Gastroesophageal sphincter (tissue), 4 donors: ENCODE results near the gene TSEN34. TPM values are rescaled to one million over a fixed set of nuclear protein-coding genes. Genes with fewer than 3 reads are reported as not detected.

Source experiments
- ATAC-seq: fragments of 150-250 bp; one replicate; pipeline ENCODE4 v1.9.1; 2016; ENCODE audit warnings: mild to moderate bottlenecking, moderate library complexity
- H3K27ac ChIP-seq, 4 donors: fragments of 200-600 bp; sonication (generic) in 3 of 4; 1 replicate in 3 of 4; 2 replicates in 1 of 4; pipeline ENCODE4 v1.5.1; 2016 to 2019
- H3K27me3 ChIP-seq: fragments of 200-600 bp; sonication (generic); one replicate; pipeline ENCODE4 v1.5.1; 2019
- H3K36me3 ChIP-seq, 2 donors: fragments of 200-600 bp; sonication (generic); one replicate each; pipeline ENCODE4 v1.5.1; 2019; ENCODE audit warnings: control low read depth in 1 of 2
- H3K4me1 ChIP-seq, 3 donors: fragments of 200-600 bp; sonication (generic); 1 replicate in 2 of 3; 2 replicates in 1 of 3; pipeline ENCODE4 v1.5.1; 2016 to 2019; ENCODE audit warnings: control low read depth in 2 of 3
- H3K4me3 ChIP-seq, 2 donors: fragments of 200-600 bp; sonication (generic); one replicate each; pipeline ENCODE4 v1.5.1; 2019; ENCODE audit warnings: mild to moderate bottlenecking in 1 of 2, moderate library complexity in 1 of 2
- H3K9me3 ChIP-seq, 3 donors: fragments of 200-600 bp; sonication (generic); one replicate each; pipeline ENCODE4 v1.5.1; 2017 to 2019; ENCODE audit warnings: control low read depth in 2 of 3
- EP300 ChIP-seq: sonication (generic); formaldehyde crosslinking; IDR thresholded peaks from one replicate; pipeline ENCODE4 v1.6.1; 2017; ENCODE audit warnings: antibody characterized with exemption, mild to moderate bottlenecking
- POLR2A ChIP-seq, 2 donors: fragments of 450-650 bp; IDR thresholded peaks; one replicate each; pipeline ENCODE4 v1.6.1; 2017; ENCODE audit warnings: antibody characterized with exemption in 2 of 2, mild to moderate bottlenecking in 2 of 2, moderate library complexity in 1 of 2
- POLR2AphosphoS5 ChIP-seq: sonication (generic); formaldehyde crosslinking; IDR thresholded peaks from one replicate; pipeline ENCODE4 v1.6.1; 2017; ENCODE audit warnings: antibody characterized with exemption
- WGBS, 2 donors: methylation state at CpG; one replicate each; pipeline ENCODE4 v1.1.5; 2018; ENCODE audit warnings: low coverage in 1 of 2; 5-methylcytosine and 5-hydroxymethylcytosine counted together
- total RNA-seq, 4 donors: library from RNA; depleted of rRNA; stranded (reverse); fragments of >200 nt; gene quantifications; one replicate each; pipeline ENCODE4 v1.1.0, GENCODE V29; 2016
- TF ChIP-seq, protein P1 (sequence below), 4 experiments: fragments of 200-600 bp in 2 of 4; fragments of 450-650 bp in 2 of 4; sonication (generic) in 1 of 4; IDR thresholded peaks; one replicate each; pipeline ENCODE4 v1.5.1; 2017 to 2019; ENCODE audit warnings: antibody characterized with exemption in 4 of 4, mild to moderate bottlenecking in 2 of 4, moderate library complexity in 2 of 4

TSEN34 gene
- total RNA-seq, 4 donors from 2014 or later = 57.4 to 73.2 (median 69.8) TPM

DNA sequence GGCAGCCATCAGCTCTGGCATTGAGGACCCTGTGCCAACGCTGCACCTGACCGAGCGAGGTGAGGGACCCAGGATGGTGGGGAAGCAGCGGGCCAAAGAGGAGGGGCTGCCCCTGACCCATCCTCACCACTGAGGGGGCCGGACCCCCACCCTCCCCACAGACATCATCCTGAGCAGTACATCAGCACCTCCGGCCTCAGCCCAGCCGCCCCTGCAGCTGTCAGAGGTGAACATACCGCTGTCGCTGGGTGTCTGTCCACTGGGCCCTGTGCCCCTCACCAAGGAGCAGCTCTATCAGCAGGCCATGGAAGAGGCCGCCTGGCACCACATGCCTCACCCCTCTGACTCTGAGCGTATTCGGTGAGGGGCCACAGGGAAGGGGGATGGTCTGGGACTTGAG is 38.8 kb upstream of the TSEN34 start:
- Histone ChIP-seq H3K27ac (peak overlapping the region in 1 of 4 donors; percentile 33), H3K4me1 (peaks cover 0 to 25% (median 7%) of the 10 kb centered on the region in 3 donors), H3K27me3 (no peaks in the 10 kb centered on the region), H3K4me3 (no peak overlapping the region), H3K9me3 (no peaks in the 10 kb centered on the region), H3K36me3 (peaks cover 0 to 100% of the 10 kb centered on the region in 2 donors)
- WGBS, 2 donors = no CpG with 5 or more reads among the region's 12 CpGs
- TF ChIP-seq, protein P1, sequence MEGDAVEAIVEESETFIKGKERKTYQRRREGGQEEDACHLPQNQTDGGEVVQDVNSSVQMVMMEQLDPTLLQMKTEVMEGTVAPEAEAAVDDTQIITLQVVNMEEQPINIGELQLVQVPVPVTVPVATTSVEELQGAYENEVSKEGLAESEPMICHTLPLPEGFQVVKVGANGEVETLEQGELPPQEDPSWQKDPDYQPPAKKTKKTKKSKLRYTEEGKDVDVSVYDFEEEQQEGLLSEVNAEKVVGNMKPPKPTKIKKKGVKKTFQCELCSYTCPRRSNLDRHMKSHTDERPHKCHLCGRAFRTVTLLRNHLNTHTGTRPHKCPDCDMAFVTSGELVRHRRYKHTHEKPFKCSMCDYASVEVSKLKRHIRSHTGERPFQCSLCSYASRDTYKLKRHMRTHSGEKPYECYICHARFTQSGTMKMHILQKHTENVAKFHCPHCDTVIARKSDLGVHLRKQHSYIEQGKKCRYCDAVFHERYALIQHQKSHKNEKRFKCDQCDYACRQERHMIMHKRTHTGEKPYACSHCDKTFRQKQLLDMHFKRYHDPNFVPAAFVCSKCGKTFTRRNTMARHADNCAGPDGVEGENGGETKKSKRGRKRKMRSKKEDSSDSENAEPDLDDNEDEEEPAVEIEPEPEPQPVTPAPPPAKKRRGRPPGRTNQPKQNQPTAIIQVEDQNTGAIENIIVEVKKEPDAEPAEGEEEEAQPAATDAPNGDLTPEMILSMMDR (IDR thresholded peaks at IDR 0.05) = no peak
- TF ChIP-seq EP300 = no peak
- TF ChIP-seq POLR2A (IDR thresholded peaks at IDR 0.05) = no peak
- ATAC-seq = no peak

DNA sequence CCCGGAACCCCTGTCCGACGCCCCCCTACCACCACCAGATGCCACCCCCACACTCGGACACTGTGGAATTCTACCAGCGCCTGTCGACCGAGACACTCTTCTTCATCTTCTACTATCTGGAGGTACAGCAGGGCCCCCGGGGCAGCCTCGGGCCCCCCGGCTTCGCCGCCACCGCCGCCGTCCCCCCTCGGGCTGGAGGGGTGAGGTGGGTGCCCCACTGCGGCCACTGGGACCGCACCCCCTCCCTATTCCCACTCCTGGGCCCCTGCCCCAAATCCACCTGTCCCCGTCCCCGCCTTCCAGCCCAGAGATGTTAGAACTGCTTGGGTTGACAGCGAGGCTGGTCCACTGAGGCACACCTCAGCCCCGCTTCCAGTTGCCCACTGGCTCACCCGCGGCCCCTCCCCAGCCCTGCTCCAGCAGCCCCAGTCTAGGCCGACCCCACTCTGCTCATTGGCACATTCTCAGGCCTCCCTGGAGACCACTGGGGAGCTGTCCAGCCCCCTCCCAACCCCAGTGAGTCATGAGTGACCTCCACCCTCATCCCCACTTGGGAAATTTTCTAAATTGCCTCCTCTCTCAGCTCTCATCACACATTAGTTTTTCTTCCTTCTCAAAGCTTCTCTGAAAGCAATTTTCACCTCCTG is 38.1 kb upstream of the TSEN34 start:
- H3K36me3 ChIP-seq = peaks cover 0 to 100% of the 10 kb centered on the region in 2 donors

DNA sequence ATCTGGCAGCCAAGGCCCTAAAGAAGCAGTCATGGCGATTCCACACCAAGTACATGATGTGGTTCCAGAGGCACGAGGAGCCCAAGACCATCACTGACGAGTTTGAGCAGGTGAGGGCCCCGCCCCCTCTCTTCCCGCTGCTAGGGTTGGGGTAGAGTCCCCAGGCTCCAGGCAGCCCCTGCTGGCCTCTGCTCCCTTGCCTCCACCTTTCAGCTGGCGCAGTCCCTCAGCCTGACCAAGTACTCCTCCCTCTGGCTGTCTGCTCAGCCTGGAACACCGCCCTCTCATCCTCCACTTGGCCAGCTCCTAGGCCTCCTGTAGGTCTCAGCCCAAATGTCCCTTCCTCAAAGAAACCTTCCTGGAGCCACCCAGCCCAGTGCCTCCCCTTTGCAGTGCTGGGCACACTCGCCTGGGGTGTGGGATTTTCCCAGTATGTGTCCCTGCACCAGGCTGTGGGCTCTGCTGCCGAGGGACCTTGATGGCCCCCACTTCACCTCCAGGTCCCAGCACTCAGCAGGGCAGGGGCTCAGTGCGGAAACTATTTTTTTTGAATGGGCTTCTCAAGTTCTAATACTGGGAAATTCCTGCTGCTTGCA is 37.3 kb upstream of the TSEN34 start:
- Histone ChIP-seq H3K4me1 (peaks cover 0 to 26% (median 8%) of the 10 kb centered on the region in 3 donors), H3K27me3 (no peaks in the 10 kb centered on the region), H3K4me3 (no peak overlapping the region), H3K36me3 (peaks cover 0 to 94% of the 10 kb centered on the region in 2 donors), H3K9me3 (no peaks in the 10 kb centered on the region), H3K27ac (peak overlapping the region in 3 of 4 donors; percentile 33 to 54 (median 45))
- 58 to 100% methylated on average over 1 to 3 of the region's 10 CpGs for WGBS, 2 donors
- no peak for ATAC-seq
- TF ChIP-seq, protein P1 (IDR thresholded peaks at IDR 0.05) = no peak

More for the DNA sequence above, 38.1 kb upstream of the TSEN34 start:
- peak; percentile 48 for ATAC-seq
- TF ChIP-seq, protein P1 (IDR thresholded peaks at IDR 0.05) = no peak
- no peak for TF ChIP-seq POLR2AphosphoS5
- TF ChIP-seq EP300 = no peak
- TF ChIP-seq POLR2A (IDR thresholded peaks at IDR 0.05) = no peak
- Histone ChIP-seq H3K9me3 (no peaks in the 10 kb centered on the region), H3K4me3 (no peak overlapping the region), H3K4me1 (peaks cover 0 to 24% (median 3%) of the 10 kb centered on the region in 3 donors), H3K27me3 (no peaks in the 10 kb centered on the region), H3K27ac (peak overlapping the region in 3 of 4 donors; percentile 33 to 54 (median 45))
- 64 to 91% methylated on average over 5 to 6 of the region's 25 CpGs for WGBS, 2 donors

DNA sequence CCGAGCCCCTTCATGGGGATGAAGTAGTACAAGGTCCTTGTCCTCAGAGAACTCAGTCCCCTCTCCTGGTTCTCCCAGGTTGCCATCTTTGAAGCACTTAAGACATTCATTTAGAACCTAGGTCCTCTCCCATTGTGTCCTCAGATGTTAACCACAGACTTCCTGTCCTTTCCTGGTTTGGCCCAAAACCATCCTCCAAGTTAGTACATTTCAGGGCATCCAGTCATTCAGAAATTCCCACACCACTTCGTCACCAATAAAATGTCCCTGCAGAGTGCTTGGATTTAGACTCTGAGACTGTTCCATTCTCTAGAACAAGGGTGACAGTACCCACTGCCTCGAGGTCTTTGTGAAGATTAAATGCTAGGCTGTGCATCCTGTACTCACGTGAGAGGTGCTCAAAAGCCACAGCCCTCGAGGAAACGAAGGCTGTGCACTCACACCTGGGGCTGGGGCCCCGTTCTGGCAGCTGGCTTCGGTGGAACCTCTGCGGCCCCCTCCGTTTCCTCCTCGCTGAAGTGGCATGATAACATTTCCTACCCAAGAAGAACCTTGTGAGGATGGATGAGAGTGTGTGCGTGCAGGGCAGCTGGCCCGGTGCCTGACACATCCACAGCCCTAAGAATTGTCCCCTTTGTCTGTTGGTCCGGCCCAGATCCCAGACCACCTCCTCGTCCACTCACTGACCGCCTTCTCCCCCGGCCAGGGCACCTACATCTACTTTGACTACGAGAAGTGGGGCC is 36.3 kb upstream of the TSEN34 start:
- no peak overlapping the region for H3K4me3 ChIP-seq
- 70 to 78% methylated on average over 8 to 12 of the region's 18 CpGs for WGBS, 2 donors
- H3K4me1 ChIP-seq = peaks cover 0 to 29% (median 9%) of the 10 kb centered on the region in 3 donors
- no peaks in the 10 kb centered on the region for H3K9me3 ChIP-seq
- no peak for ATAC-seq
- TF ChIP-seq EP300 = no peak
- TF ChIP-seq POLR2AphosphoS5 = no peak
- no peak for TF ChIP-seq POLR2A (IDR thresholded peaks at IDR 0.05)
- TF ChIP-seq, protein P1 (IDR thresholded peaks at IDR 0.05) = no peak
- peak overlapping the region in 2 of 4 donors; percentile 13 to 23 for H3K27ac ChIP-seq
- no peaks in the 10 kb centered on the region for H3K27me3 ChIP-seq
- H3K36me3 ChIP-seq = peaks cover 0 to 85% of the 10 kb centered on the region in 2 donors
